Measurements from ENCODE around the gene CC2D2A. TPM values are rescaled to one million over a fixed set of nuclear protein-coding genes. Genes with fewer than 3 reads are reported as not detected.

CC2D2A gene
- total RNA-seq = 20.8 TPM
- 10 to 100 TPM; 12.8 to 21.6 (median 16.0) TPM for polyA plus RNA-seq (ENCODE audit: insufficient read depth in 1 of 8, insufficient read length in 8 of 8, low replicate concordance in 1 of 8)
- long read RNA-seq, donor 1, partial matches to known transcripts = 25 of 32 reads
- long read RNA-seq, donor 1, other reads (novel, unspliced or antisense) = 6 of 32 reads
- long read RNA-seq, donor 2 = 0 reads
- long read RNA-seq, donor 3, partial matches to known transcripts = 0 of 1 reads
- long read RNA-seq, donor 3, other reads (novel, unspliced or antisense) = 0 of 1 reads
- long read RNA-seq, donor 4, partial matches to known transcripts = 0 of 1 reads
- long read RNA-seq, donor 4, other reads (novel, unspliced or antisense) = 0 of 1 reads
- long read RNA-seq, donor 5, partial matches to known transcripts = 52 of 79 reads
- long read RNA-seq, donor 5, other reads (novel, unspliced or antisense) = 26 of 79 reads
- long read RNA-seq, donor 6 = 0 reads
- long read RNA-seq, donor 7, partial matches to known transcripts = 0 of 2 reads
- long read RNA-seq, donor 7, other reads (novel, unspliced or antisense) = 0 of 2 reads
- long read RNA-seq, donor 8, partial matches to known transcripts = 0 of 1 reads
- long read RNA-seq, donor 8, other reads (novel, unspliced or antisense) = 0 of 1 reads
- long read RNA-seq, donor 9, partial matches to known transcripts = 5 of 5 reads
- long read RNA-seq, donor 9, other reads (novel, unspliced or antisense) = 0 of 5 reads
- long read RNA-seq, donor 10, partial matches to known transcripts = 49 of 67 reads
- long read RNA-seq, donor 10, other reads (novel, unspliced or antisense) = 16 of 67 reads
- long read RNA-seq, donor 11, partial matches to known transcripts = 11 of 27 reads
- long read RNA-seq, donor 11, other reads (novel, unspliced or antisense) = 16 of 27 reads

GRCh38 chr4:15469402-15470127 lies at the start of gene CC2D2A:
CC2D2A (plus strand) TSS chr4:15469882; CDS start chr4:15475933, 6,051 bp downstream.
- H3K27me3 ChIP-seq (ENCODE audit: control insufficient read depth, insufficient read depth, low read length) = no peaks in the 10 kb centered on the region
- no peaks in the 10 kb centered on the region for H3K36me3 ChIP-seq (ENCODE audit: control insufficient read depth, insufficient read depth, low read length)
- no peaks in the 10 kb centered on the region for H3K9me3 ChIP-seq (replicated peaks; ENCODE audit: control insufficient read depth, low read depth, low read length)
- peaks cover 3% of the 10 kb centered on the region for H3K4me1 ChIP-seq (ENCODE audit: control insufficient read depth, insufficient read depth, low read length)
- peak; percentile 86 for DNase-seq
- 1% methylated on average over 11 of the region's 14 CpGs for WGBS (ENCODE audit: insufficient coverage)
- H3K4me3 ChIP-seq (ENCODE audit: low read length) = peak within 1 kb of the TSS; percentile 39
- peak within 1 kb of the TSS; percentile 50 for H3K27ac ChIP-seq (ENCODE audit: low read length)

- no peak overlapping the region for H3K27ac ChIP-seq (ENCODE audit: low read length)
- no peaks in the 10 kb centered on the region for H3K4me1 ChIP-seq (ENCODE audit: control insufficient read depth, insufficient read depth, low read length)
- peaks cover 2% of the 10 kb centered on the region for H3K27me3 ChIP-seq (ENCODE audit: control insufficient read depth, insufficient read depth, low read length)
- no CpG with 5 or more reads among the region's 2 CpGs for WGBS (ENCODE audit: insufficient coverage)
- H3K4me3 ChIP-seq (ENCODE audit: low read length) = no peak overlapping the region
- H3K36me3 ChIP-seq (ENCODE audit: control insufficient read depth, insufficient read depth, low read length) = no peaks in the 10 kb centered on the region
- H3K9me3 ChIP-seq (replicated peaks; ENCODE audit: control insufficient read depth, low read depth, low read length) = no peaks in the 10 kb centered on the region
- peak; percentile 27 for DNase-seq
These were observed 49.0 kb upstream of the CC2D2A start for GRCh38 chr4:15420642-15421041.

GRCh38 chr4:15423285-15423711 lies 46.4 kb upstream of the CC2D2A start:
- no peak for DNase-seq
- H3K4me3 ChIP-seq (ENCODE audit: low read length) = no peak overlapping the region
- 86% methylated on average over 4 of the region's 5 CpGs for WGBS (ENCODE audit: insufficient coverage)
- H3K36me3 ChIP-seq (ENCODE audit: control insufficient read depth, insufficient read depth, low read length) = no peaks in the 10 kb centered on the region
- H3K4me1 ChIP-seq (ENCODE audit: control insufficient read depth, insufficient read depth, low read length) = peaks cover 4% of the 10 kb centered on the region
- H3K27me3 ChIP-seq (ENCODE audit: control insufficient read depth, insufficient read depth, low read length) = peaks cover 2% of the 10 kb centered on the region
- no peaks in the 10 kb centered on the region for H3K9me3 ChIP-seq (replicated peaks; ENCODE audit: control insufficient read depth, low read depth, low read length)
- no peak overlapping the region for H3K27ac ChIP-seq (ENCODE audit: low read length)

GRCh38 chr4:15425520-15425919 lies 44.2 kb upstream of the CC2D2A start:
- H3K27me3 ChIP-seq (ENCODE audit: control insufficient read depth, insufficient read depth, low read length) = peaks cover 2% of the 10 kb centered on the region
- no peak overlapping the region for H3K4me3 ChIP-seq (ENCODE audit: low read length)
- peaks cover 7% of the 10 kb centered on the region for H3K4me1 ChIP-seq (ENCODE audit: control insufficient read depth, insufficient read depth, low read length)
- H3K9me3 ChIP-seq (replicated peaks; ENCODE audit: control insufficient read depth, low read depth, low read length) = no peaks in the 10 kb centered on the region
- no CpG with 5 or more reads among the region's 2 CpGs for WGBS (ENCODE audit: insufficient coverage)
- no peaks in the 10 kb centered on the region for H3K36me3 ChIP-seq (ENCODE audit: control insufficient read depth, insufficient read depth, low read length)
- DNase-seq = no peak
- no peak overlapping the region for H3K27ac ChIP-seq (ENCODE audit: low read length)

GRCh38 chr4:15427161-15427560 lies 42.5 kb upstream of the CC2D2A start:
- Histone ChIP-seq H3K36me3 (ENCODE audit: control insufficient read depth, insufficient read depth, low read length) (no peaks in the 10 kb centered on the region), H3K4me3 (ENCODE audit: low read length) (no peak overlapping the region), H3K4me1 (ENCODE audit: control insufficient read depth, insufficient read depth, low read length) (peaks cover 7% of the 10 kb centered on the region), H3K9me3 (replicated peaks; ENCODE audit: control insufficient read depth, low read depth, low read length) (no peaks in the 10 kb centered on the region), H3K27me3 (ENCODE audit: control insufficient read depth, insufficient read depth, low read length) (peaks cover 2% of the 10 kb centered on the region), H3K27ac (ENCODE audit: low read length) (peak overlapping the region; percentile 69)
- WGBS (ENCODE audit: insufficient coverage) = no CpG with 5 or more reads among the region's 2 CpGs
- DNase-seq = peak; percentile 52

GRCh38 chr4:15427701-15428100 lies 42.0 kb upstream of the CC2D2A start, which contains the start of gene C1QTNF7:
C1QTNF7 (plus strand) TSS chr4:15428033; CDS start chr4:15435744, 7,711 bp downstream.
- DNase-seq = peak; percentile 82
- H3K4me3 ChIP-seq (ENCODE audit: low read length) = no peak within 1 kb of the TSS
- H3K4me1 ChIP-seq (ENCODE audit: control insufficient read depth, insufficient read depth, low read length) = peaks cover 7% of the 10 kb centered on the region
- no peaks in the 10 kb centered on the region for H3K36me3 ChIP-seq (ENCODE audit: control insufficient read depth, insufficient read depth, low read length)
- peaks cover 2% of the 10 kb centered on the region for H3K27me3 ChIP-seq (ENCODE audit: control insufficient read depth, insufficient read depth, low read length)
- WGBS (ENCODE audit: insufficient coverage) = no CpG with 5 or more reads among the region's 3 CpGs
- H3K9me3 ChIP-seq (replicated peaks; ENCODE audit: control insufficient read depth, low read depth, low read length) = no peaks in the 10 kb centered on the region
- peak within 1 kb of the TSS; percentile 69 for H3K27ac ChIP-seq (ENCODE audit: low read length)

- Histone ChIP-seq H3K27me3 (ENCODE audit: control insufficient read depth, insufficient read depth, low read length) (no peaks in the 10 kb centered on the region), H3K36me3 (ENCODE audit: control insufficient read depth, insufficient read depth, low read length) (no peaks in the 10 kb centered on the region), H3K9me3 (replicated peaks; ENCODE audit: control insufficient read depth, low read depth, low read length) (no peaks in the 10 kb centered on the region), H3K4me1 (ENCODE audit: control insufficient read depth, insufficient read depth, low read length) (peaks cover 7% of the 10 kb centered on the region), H3K27ac (ENCODE audit: low read length) (no peak overlapping the region), H3K4me3 (ENCODE audit: low read length) (no peak overlapping the region)
- 83% methylated on average over 1 of the region's 1 CpG for WGBS (ENCODE audit: insufficient coverage)
- DNase-seq = no peak
These were observed 41.1 kb upstream of the CC2D2A start for GRCh38 chr4:15428611-15429010.

- Histone ChIP-seq H3K36me3 (ENCODE audit: control insufficient read depth, insufficient read depth, low read length) (no peaks in the 10 kb centered on the region), H3K4me3 (ENCODE audit: low read length) (no peak overlapping the region), H3K27me3 (ENCODE audit: control insufficient read depth, insufficient read depth, low read length) (no peaks in the 10 kb centered on the region), H3K27ac (ENCODE audit: low read length) (no peak overlapping the region), H3K4me1 (ENCODE audit: control insufficient read depth, insufficient read depth, low read length) (peaks cover 9% of the 10 kb centered on the region), H3K9me3 (replicated peaks; ENCODE audit: control insufficient read depth, low read depth, low read length) (no peaks in the 10 kb centered on the region)
- WGBS (ENCODE audit: insufficient coverage) = no CpG with 5 or more reads among the region's 2 CpGs
- DNase-seq = no peak
These were observed 35.6 kb upstream of the CC2D2A start for GRCh38 chr4:15434091-15434490.

- WGBS (ENCODE audit: insufficient coverage) = 100% methylated on average over 1 of the region's 2 CpGs
- Histone ChIP-seq H3K27me3 (ENCODE audit: control insufficient read depth, insufficient read depth, low read length) (no peaks in the 10 kb centered on the region), H3K27ac (ENCODE audit: low read length) (no peak overlapping the region), H3K4me3 (ENCODE audit: low read length) (no peak overlapping the region), H3K9me3 (replicated peaks; ENCODE audit: control insufficient read depth, low read depth, low read length) (no peaks in the 10 kb centered on the region), H3K36me3 (ENCODE audit: control insufficient read depth, insufficient read depth, low read length) (no peaks in the 10 kb centered on the region), H3K4me1 (ENCODE audit: control insufficient read depth, insufficient read depth, low read length) (peaks cover 9% of the 10 kb centered on the region)
- no peak for DNase-seq
These were observed 35.0 kb upstream of the CC2D2A start for GRCh38 chr4:15434676-15435075.

Data from muscle of leg (tissue), 16 donors.